Keratinocyte (primary cell): ENCODE results near the gene RHEB. TPM values are rescaled to one million over a fixed set of nuclear protein-coding genes. Genes with fewer than 3 reads are reported as not detected.

ENCODE experiments used
- DNase-seq: peaks from one replicate; pipeline ENCODE4 v3.0.0-alpha.2; 2011; ENCODE audit warnings: low read depth, missing footprints, low spot score
- FAIRE-seq: peaks from 2 replicates; lab custom pipeline; 2011; peaks lifted over from hg19 to GRCh38; lab: Jason Lieb, UNC
- H2AFZ ChIP-seq: 2 replicates; pipeline ENCODE4 v1.6.0; 2012; ENCODE audit warnings: low read length, control low read depth, inconsistent platforms; ENCODE audit not compliant: control insufficient read depth
- H3K27ac ChIP-seq: 2 replicates; pipeline ENCODE4 v1.5.1; 2011; ENCODE audit warnings: low read length; ENCODE audit not compliant: control insufficient read depth, insufficient read depth
- H3K27me3 ChIP-seq: 3 replicates; pipeline ENCODE4 v1.6.0; 2011; ENCODE audit warnings: low read length; ENCODE audit not compliant: control insufficient read depth, insufficient read depth; ENCODE audit errors: extremely low read depth
- H3K36me3 ChIP-seq, 2 experiments: 2 replicates in 1 of 2; 3 replicates in 1 of 2; pipeline ENCODE4 v1.5.1; 2011; ENCODE audit warnings: low read length in 2 of 2, mild to moderate bottlenecking in 1 of 2; ENCODE audit not compliant: control insufficient read depth in 2 of 2, insufficient read depth in 2 of 2; ENCODE audit errors: extremely low read depth in 1 of 2
- H3K4me1 ChIP-seq: 3 replicates; pipeline ENCODE4 v1.5.1; 2011; ENCODE audit warnings: low read length; ENCODE audit not compliant: control insufficient read depth, insufficient read depth; ENCODE audit errors: extremely low read depth
- H3K4me2 ChIP-seq: 3 replicates; pipeline ENCODE4 v1.6.0; 2011; ENCODE audit warnings: low read depth, low read length; ENCODE audit not compliant: control insufficient read depth, insufficient read depth; ENCODE audit errors: extremely low read depth
- H3K4me3 ChIP-seq, 3 experiments: fragments of 200-600 bp in 1 of 3; sonication (generic) in 1 of 3; 2 replicates in 2 of 3; 3 replicates in 1 of 3; pipeline ENCODE4 v1.5.1; 2011 to 2016; ENCODE audit warnings: low read length in 3 of 3, mild to moderate bottlenecking in 3 of 3, control low read depth in 2 of 3, inconsistent platforms in 1 of 3, low read depth in 1 of 3, mixed read lengths in 1 of 3, mixed run types in 1 of 3, moderate library complexity in 1 of 3; ENCODE audit not compliant: control insufficient read depth in 2 of 3, insufficient read depth in 2 of 3; ENCODE audit errors: extremely low read depth in 1 of 3
- H3K79me2 ChIP-seq: 2 replicates; pipeline ENCODE4 v1.6.0; 2012; ENCODE audit warnings: low read length; ENCODE audit not compliant: control insufficient read depth, insufficient read depth
- H3K9ac ChIP-seq: 3 replicates; pipeline ENCODE4 v1.6.0; 2011; ENCODE audit warnings: low read length; ENCODE audit not compliant: control insufficient read depth, insufficient read depth; ENCODE audit errors: extremely low read depth
- H3K9me1 ChIP-seq: 3 replicates; pipeline ENCODE4 v1.6.0; 2011; ENCODE audit warnings: low read length; ENCODE audit not compliant: control insufficient read depth, insufficient read depth; ENCODE audit errors: extremely low read depth
- H3K9me3 ChIP-seq: 2 replicates; pipeline ENCODE4 v1.5.1; 2012; ENCODE audit warnings: low read depth, low read length; ENCODE audit not compliant: control insufficient read depth
- H4K20me1 ChIP-seq: 3 replicates; pipeline ENCODE4 v1.6.0; 2011; ENCODE audit warnings: low read length; ENCODE audit not compliant: control insufficient read depth, insufficient read depth; ENCODE audit errors: extremely low read depth
- EZH2 ChIP-seq: IDR thresholded peaks from one replicate; pipeline ENCODE4 v1.6.1; 2012; ENCODE audit warnings: inconsistent platforms, mild to moderate bottlenecking, low read length, moderate library complexity
- dilution Hi-C: fragments of 300-500 bp; cut with MboI; formaldehyde crosslinking; loops from one replicate; pipeline ENCODE4 v1.7.0; 2020; ENCODE audit warnings: low sequenced_read_pairs; ENCODE audit not compliant: extremely low pct_ligation_motif_present
- polyA plus RNA-seq, 5 experiments: library from polyadenylated mRNA; depleted of rRNA in 3 of 5; stranded (reverse) in 3 of 5; stranded (forward) in 1 of 5; unstranded in 1 of 5; fragments of >200 nt; gene quantifications; 1 replicate in 1 of 5; 2 replicates in 3 of 5; 3 replicates in 1 of 5; pipeline versions ENCODE4 v1.2.1 to v1.2.3, GENCODE V29; 2011 to 2012; ENCODE audit warnings: missing spikeins in 2 of 5, low read depth in 1 of 5, low replicate concordance in 1 of 5
- TF ChIP-seq, protein P1 (sequence below), 3 experiments: IDR thresholded peaks in 1 of 3; conservative IDR thresholded peaks in 1 of 3; optimal IDR thresholded peaks in 1 of 3; 2 replicates in 2 of 3; 3 replicates in 1 of 3; pipeline versions ENCODE3 to v1.5.1; 2011; ENCODE audit warnings: low read length in 3 of 3, mild to moderate bottlenecking in 3 of 3, moderate library complexity in 2 of 3, control low read depth in 1 of 3, inconsistent platforms in 1 of 3; ENCODE audit not compliant: insufficient read depth in 2 of 3; ENCODE audit errors: extremely low read depth in 1 of 3

Gene RHEB
- polyA plus RNA-seq, 1 donor (not counting 4 experiments of a cell fraction or from before 2014, with no cell fraction given), result 138 TPM

DNA sequence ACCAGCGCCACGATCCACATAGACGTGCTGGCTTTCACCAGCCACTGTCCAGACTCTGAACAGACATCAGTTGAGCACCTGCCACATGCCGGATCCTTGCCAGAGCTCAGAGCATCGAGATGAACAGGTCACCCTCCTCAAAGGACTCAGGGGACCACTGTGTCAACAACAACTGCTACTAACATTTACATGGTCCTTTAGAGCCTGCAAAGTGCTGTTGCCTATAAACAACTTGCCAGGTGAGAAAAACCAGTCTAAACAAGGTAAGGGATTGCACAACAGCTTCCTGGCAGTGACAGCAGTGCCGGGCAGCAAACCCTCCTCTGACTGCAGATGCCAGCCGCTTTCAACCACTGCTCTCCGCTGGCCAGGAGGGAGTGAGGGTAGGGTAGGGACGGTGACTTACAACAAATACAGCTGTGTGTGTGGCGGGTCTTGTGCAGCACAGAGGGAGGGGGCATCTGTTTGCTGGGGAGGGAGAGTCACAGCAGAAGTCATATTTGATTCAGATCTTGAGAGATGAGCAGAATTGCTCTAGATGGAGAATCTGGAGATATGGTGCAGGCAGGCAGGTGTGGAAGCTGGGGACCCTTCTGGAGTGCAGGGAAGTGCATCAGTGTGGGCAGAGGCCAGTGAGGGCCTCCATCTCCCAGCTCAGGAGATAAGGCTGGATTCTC lies 32.8 kb upstream of the RHEB start:
- peaks cover 6% of the 10 kb centered on the region for H3K9me1 ChIP-seq
- H3K4me1 ChIP-seq, result peaks cover 19% of the 10 kb centered on the region
- dilution Hi-C loops, result no loop called here
- H3K36me3 ChIP-seq, result no peaks in the 10 kb centered on the region
- no peak overlapping the region for H2AFZ ChIP-seq
- H3K9me3 ChIP-seq, result no peaks in the 10 kb centered on the region
- H3K27me3 ChIP-seq, result no peaks in the 10 kb centered on the region
- DNase-seq (no peak), FAIRE-seq (peak; percentile 20)
- H3K4me3 ChIP-seq, result peak overlapping the region in 1 of 3 experiments; percentile 2
- H4K20me1 ChIP-seq, result no peaks in the 10 kb centered on the region
- peak overlapping the region; percentile 58 for H3K4me2 ChIP-seq
- no peaks in the 10 kb centered on the region for H3K79me2 ChIP-seq
- H3K9ac ChIP-seq, result no peak overlapping the region
- TF ChIP-seq, protein P1, sequence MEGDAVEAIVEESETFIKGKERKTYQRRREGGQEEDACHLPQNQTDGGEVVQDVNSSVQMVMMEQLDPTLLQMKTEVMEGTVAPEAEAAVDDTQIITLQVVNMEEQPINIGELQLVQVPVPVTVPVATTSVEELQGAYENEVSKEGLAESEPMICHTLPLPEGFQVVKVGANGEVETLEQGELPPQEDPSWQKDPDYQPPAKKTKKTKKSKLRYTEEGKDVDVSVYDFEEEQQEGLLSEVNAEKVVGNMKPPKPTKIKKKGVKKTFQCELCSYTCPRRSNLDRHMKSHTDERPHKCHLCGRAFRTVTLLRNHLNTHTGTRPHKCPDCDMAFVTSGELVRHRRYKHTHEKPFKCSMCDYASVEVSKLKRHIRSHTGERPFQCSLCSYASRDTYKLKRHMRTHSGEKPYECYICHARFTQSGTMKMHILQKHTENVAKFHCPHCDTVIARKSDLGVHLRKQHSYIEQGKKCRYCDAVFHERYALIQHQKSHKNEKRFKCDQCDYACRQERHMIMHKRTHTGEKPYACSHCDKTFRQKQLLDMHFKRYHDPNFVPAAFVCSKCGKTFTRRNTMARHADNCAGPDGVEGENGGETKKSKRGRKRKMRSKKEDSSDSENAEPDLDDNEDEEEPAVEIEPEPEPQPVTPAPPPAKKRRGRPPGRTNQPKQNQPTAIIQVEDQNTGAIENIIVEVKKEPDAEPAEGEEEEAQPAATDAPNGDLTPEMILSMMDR (optimal IDR thresholded peaks at IDR 0.05 in 1 of 3, IDR thresholded peaks at IDR 0.05 in 1 of 3, conservative IDR thresholded peaks at IDR 0.05 in 1 of 3; ENCODE audit: extremely low read depth in 1 of 3, insufficient read depth in 2 of 3, low read length in 3 of 3), result no peak
- no peak for TF ChIP-seq EZH2
- no peak overlapping the region for H3K27ac ChIP-seq

DNA sequence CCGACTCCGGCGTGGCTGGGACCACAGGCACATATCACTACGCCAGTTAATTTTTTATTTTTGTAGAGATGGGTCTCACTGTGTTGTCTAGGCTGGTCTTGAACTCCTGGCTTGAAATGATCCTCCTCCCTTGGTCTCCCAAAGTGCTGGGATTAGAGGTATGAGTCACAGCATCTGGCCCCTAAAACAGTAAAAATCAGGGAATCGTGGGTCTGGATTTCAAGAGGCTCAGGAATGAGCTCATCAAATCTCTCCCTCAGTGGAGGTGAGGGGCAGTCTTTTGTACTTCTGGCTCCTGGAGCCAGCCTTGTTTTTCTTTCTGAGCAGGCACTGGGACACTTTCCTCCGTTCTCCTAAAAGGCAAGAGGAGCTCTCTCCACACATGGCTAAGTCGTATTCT lies 32.1 kb upstream of the RHEB start:
- Histone ChIP-seq H3K79me2 (no peaks in the 10 kb centered on the region), H3K27ac (no peak overlapping the region), H3K36me3 (no peaks in the 10 kb centered on the region), H3K9me1 (peaks cover 6% of the 10 kb centered on the region), H3K9me3 (no peaks in the 10 kb centered on the region), H3K9ac (no peak overlapping the region), H3K4me2 (peak overlapping the region; percentile 58), H4K20me1 (no peaks in the 10 kb centered on the region), H3K4me3 (no peak overlapping the region), H2AFZ (no peak overlapping the region), H3K27me3 (no peaks in the 10 kb centered on the region), H3K4me1 (peaks cover 19% of the 10 kb centered on the region)
- dilution Hi-C loops, result no loop called here
- TF ChIP-seq, protein P1 (optimal IDR thresholded peaks at IDR 0.05 in 1 of 3, IDR thresholded peaks at IDR 0.05 in 1 of 3, conservative IDR thresholded peaks at IDR 0.05 in 1 of 3; ENCODE audit: extremely low read depth in 1 of 3, insufficient read depth in 2 of 3, low read length in 3 of 3), result no peak
- no peak for TF ChIP-seq EZH2
- FAIRE-seq (no peak), DNase-seq (no peak)
